Measurements from ENCODE around the gene MAFB.
A peak's percentile ranks its signal among the peaks of the same experiment; 100 is the strongest.

DNA sequence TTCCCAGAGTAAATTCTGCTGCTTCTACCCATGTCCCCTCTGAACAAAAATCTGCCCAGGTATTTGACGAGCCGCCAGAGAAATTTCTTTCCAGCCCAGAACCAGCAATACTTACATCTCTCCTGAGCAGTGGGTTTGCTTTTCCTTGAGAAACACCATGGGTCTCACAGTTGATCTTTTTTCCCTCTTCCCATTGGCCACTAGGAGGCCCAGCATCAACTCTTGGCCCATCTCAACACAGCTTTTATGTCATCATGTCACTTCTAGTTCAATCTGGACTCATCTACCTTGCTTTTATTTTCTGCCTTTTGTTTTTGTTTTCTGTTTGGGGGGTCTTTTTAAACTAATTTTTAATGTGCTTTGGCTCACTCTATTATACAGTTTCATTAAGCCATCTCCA, 18.8 kb downstream of the MAFB start:
- TF ChIP-seq, protein P1, sequence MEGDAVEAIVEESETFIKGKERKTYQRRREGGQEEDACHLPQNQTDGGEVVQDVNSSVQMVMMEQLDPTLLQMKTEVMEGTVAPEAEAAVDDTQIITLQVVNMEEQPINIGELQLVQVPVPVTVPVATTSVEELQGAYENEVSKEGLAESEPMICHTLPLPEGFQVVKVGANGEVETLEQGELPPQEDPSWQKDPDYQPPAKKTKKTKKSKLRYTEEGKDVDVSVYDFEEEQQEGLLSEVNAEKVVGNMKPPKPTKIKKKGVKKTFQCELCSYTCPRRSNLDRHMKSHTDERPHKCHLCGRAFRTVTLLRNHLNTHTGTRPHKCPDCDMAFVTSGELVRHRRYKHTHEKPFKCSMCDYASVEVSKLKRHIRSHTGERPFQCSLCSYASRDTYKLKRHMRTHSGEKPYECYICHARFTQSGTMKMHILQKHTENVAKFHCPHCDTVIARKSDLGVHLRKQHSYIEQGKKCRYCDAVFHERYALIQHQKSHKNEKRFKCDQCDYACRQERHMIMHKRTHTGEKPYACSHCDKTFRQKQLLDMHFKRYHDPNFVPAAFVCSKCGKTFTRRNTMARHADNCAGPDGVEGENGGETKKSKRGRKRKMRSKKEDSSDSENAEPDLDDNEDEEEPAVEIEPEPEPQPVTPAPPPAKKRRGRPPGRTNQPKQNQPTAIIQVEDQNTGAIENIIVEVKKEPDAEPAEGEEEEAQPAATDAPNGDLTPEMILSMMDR (IDR thresholded peaks at IDR 0.05): peak in 1 of 6 experiments; percentile 6
- TF ChIP-seq POLR2A (IDR thresholded peaks at IDR 0.05): no peak

Measured in Peyer's patch (tissue), 4 donors.